MM.1S (cell line): ENCODE results near the gene DUOXA1.

ENCODE experiments used
- CTCF ChIP-seq: fragments of 300-600 bp; sonication (generic); IDR thresholded peaks from 2 replicates; pipeline ENCODE4 v1.5.1; 2016; ENCODE audit warnings: antibody characterized with exemption, low read length, mixed read lengths
- EZH2 ChIP-seq: fragments of 300-600 bp; sonication (generic); optimal IDR thresholded peaks from 2 replicates; pipeline ENCODE3; 2017; ENCODE audit warnings: low read depth, mild to moderate bottlenecking, antibody characterized with exemption, low read length, mixed read lengths

GRCh38 chr15:45167631-45168205 is 38.0 kb upstream of the DUOXA1 start:
- TF ChIP-seq CTCF (no peak), EZH2 (no peak)
